HG02610 (cell line): ENCODE results near the gene NEURL1.
"Not testable (repeated sequence)": the region's sequence is repeated elsewhere in the genome, so short reads cannot be mapped to it uniquely, and the experiment has no call there.

ENCODE experiments used
- ATAC-seq: cut with Tn5 transposase; IDR thresholded peaks from one replicate; pipeline ENCODE4 v1.9.1; 2021; ENCODE audit warnings: mild to moderate bottlenecking, moderate library complexity; ENCODE audit not compliant: unreplicated experiment

The NEURL1 gene

GRCh38 chr10:103459615-103460014, 33.9 kb upstream of the NEURL1 start:
- no peak for ATAC-seq

GRCh38 chr10:103463499-103463898, 30.0 kb upstream of the NEURL1 start:
- ATAC-seq = no peak

DNA sequence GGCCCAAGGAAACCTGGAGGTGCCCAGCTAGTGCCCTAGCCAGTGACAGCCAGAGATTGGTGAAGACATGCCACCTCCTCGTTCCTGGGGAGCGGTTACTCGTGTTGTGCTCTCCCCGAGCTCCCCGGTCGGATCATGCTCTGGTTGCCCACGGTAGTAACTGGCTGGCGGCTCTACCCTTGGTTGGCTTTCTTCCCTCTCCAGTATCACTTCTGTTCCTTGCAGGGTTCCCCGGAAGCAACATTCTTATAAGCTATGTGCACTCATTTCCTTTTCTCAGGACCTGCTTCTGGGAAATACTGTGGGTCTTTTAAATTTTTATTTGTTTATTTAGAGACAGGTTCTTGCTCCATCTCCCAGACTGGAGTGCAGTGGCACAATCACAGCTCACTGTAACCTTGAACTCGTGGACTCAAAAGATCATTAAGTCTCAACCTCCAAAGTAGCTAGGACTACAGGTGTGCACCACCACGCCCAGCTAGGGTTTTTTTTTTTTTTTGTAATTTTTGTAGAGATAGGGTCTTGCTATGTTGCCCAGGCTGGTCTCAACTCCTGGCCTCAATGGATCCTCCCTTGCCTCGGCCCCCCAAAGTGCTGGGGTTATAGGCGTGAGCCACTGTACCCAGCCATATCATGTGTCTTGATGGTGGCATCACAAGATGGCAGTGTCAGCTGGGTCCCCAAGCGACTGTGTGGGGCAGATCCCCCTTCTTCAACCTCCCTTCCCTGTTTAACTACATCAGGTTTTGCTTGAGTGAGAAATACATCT, 27.9 kb upstream of the NEURL1 start:
- ATAC-seq = no peak

GRCh38 chr10:103466734-103467133, 26.8 kb upstream of the NEURL1 start:
- ATAC-seq = no peak

GRCh38 chr10:103467406-103467805, 26.1 kb upstream of the NEURL1 start:
- peak; percentile 34 for ATAC-seq

- ATAC-seq = no peak
Observed at GRCh38 chr10:103469201-103469600, 24.3 kb upstream of the NEURL1 start.

GRCh38 chr10:103470761-103471653, 22.5 kb upstream of the NEURL1 start:
- ATAC-seq = peak; percentile 65

- ATAC-seq = peak; percentile 32
Observed at GRCh38 chr10:103472005-103472404, 21.5 kb upstream of the NEURL1 start.

DNA sequence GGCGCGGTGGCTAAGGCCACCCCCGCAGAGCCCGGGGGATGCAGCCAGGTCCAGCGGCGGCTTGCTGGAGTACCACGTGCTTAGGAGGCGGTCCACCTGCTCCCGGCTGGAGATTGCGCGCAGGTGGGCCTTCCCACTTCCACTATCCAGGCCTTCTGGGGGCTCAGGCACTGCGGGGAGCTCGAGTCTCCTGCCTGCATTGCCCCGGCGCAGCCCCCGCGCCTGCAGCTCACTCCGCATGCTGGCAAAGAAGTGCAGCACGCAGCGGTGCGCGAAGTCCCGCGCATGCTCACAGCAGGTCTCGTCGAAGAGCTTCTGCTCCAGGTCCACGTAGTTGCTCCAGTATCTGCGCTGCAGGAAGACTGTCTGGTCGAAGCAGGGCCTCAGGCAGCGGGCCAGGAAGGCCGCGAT, 20.2 kb upstream of the NEURL1 start:
- no peak for ATAC-seq

GRCh38 chr10:103474077-103474476, 19.4 kb upstream of the NEURL1 start:
- ATAC-seq = no peak

DNA sequence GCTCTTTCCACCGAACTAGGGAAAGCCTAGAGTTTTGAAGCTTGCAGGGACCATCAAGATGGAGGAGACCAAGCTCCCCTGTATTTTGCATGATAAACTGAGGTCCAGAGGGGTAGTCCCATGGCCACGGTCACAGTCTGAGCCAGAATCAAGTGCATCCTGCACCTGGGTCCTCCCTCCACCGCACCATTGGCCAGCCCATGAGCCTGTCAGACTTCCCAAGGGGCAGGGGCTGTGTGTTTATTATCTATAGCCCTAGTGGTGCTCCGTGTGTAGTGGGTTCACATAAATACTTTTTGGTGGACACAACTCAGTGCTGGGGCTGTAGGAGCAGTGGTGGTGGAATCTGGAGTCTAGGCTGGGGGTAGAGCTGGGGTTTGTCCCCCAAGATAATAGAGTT, 18.1 kb upstream of the NEURL1 start:
- ATAC-seq = no peak

DNA sequence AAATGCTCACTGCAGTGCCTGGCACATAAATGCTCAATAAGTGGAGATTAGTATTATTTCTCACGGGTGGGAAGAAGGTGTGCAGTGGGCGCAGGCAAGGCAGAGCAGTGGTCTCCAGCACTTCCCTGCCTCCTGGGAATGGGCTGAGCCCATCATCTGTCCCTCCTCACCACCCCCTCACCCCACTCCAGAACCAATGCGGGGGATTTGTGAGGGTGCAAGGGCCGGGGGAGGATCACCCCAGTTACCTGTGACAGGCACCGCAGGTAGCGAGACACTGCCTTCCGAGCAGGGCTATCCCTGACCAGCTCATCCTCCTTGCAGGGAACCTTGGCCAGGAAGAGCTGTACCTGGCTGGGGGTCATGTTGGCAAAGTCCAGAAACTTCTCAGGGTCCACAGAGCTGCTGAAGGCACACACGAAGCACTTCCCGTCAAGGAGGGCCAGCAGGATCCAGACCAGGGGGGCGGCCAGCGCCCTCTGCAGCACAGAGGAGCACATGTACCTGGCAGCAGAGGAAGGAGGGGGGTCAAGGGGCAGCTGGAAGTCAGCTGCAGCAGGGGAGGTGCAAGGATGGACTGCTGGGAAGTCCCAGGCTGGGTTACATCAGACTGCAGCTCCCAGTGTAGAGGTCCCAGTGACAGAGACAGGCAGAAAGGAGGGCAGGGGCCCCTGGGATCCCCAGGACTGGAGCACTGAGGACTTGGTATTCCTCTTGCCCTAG, 17.3 kb upstream of the NEURL1 start:
- peak; percentile 28 for ATAC-seq

GRCh38 chr10:103478671-103479070, 14.8 kb upstream of the NEURL1 start:
- ATAC-seq = no peak

DNA sequence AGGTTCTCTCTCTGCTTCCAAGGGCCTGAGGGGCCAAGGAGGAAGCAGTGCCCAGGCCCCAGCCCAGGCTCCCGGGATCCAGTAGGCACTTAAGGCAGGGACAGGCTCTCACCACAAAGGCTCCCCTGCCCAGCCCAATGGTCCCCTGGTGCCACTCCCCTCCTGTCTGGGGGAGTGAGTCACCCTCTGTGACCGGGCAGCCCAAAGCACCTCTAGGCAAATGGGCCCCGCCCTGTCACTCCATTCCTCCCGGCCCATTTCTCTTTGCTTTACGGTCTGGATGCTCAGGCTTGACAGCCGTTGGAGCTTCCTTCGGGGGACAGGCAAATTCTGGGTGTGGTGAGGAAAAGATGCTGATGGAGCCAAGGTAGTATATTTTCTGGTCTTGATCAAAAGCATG, 14.4 kb upstream of the NEURL1 start, which contains the start of gene CALHM3:
CALHM3 (minus strand) TSS at position 106 of the 400 bp plus-strand sequence. CDS start 208 bp downstream, outside the sequence.
- no peak for ATAC-seq

GRCh38 chr10:103480521-103480920, 13.0 kb upstream of the NEURL1 start:
- ATAC-seq = no peak

- peak; percentile 53 for ATAC-seq
Observed at GRCh38 chr10:103481974-103482531, 11.5 kb upstream of the NEURL1 start.

- not testable (repeated sequence) for ATAC-seq
Observed at GRCh38 chr10:103486635-103487409, 6.7 kb upstream of the NEURL1 start.

DNA sequence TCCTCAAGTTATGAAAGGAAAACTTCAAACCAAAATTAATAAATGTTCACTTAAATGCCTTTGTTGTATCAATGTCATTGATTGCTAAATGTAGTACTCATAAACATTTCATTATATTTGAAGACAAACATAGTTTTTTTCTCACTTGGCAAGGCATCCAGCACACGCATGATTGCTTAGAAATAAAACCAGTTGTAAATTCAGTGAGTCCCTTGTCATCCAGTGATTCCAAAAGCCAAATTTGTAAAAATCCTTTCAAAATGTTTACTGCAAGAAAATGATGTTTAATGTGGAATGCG, 6.1 kb upstream of the NEURL1 start:
- no peak for ATAC-seq

GRCh38 chr10:103490986-103491314, 2.6 kb upstream of the NEURL1 start:
- peak; percentile 14 for ATAC-seq

DNA sequence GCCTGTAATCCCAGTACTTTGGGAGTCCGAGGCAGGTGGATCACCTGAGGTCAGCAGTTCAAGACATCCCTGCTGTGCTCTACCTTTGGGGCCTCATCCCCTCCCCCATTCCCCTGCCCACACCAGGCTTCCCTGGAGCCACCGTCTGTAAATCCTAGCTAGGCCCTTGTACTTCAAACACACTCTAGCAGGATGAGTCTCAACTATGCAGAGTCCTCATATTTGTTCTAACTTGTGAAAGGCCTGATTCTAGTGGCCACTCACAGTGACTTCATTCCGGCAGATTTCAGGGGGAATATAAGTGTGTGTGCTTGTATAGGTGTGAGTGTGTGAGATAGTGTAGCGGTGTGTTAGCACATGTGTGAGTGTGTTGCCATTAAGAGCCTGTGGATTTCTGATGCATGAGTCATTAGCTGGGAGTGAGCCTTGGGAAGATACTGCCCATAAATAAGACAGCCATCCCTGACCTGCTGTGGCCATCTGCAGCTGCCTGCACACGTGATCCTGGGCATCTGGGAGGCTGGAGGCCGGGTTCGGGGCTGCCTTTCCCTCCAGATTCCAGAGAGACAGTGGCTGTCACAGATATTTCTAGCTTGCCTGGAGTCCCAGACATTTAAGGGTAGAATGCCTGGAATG, 1.7 kb upstream of the NEURL1 start:
- ATAC-seq = no peak
